ENCODE measurements around the gene ECHDC3.

ECHDC3 gene

DNA sequence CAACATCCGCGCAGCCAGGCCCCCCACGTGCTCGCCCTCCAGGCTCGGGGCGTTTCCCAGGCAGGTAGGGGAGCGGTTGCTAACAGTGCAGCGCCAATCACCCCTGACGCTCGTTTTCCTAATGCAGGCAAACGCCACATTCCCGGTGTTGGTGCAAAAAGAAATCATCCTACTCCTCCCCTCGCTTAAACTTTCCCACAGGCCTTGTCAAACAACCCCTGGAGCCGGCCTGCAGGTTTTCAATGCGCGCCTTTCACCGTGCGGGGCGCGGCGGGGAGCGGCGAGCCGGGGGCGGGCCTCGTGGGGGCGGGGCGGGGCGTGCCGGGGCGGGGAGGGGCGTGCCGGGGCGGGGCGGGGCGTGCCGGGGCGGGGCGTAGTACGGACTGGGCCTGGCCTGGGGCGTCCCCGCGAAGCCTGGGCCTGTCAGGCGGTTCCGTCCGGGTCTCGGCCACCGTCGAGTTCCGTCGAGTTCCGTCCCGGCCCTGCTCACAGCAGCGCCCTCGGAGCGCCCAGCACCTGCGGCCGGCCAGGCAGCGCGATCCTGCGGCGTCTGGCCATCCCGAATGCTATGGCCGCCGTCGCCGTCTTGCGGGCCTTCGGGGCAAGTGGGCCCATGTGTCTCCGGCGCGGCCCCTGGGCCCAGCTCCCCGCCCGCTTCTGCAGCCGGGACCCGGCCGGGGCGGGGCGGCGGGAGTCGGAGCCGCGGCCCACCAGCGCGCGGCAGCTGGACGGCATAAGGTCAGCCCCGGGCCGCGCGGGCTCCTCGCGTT lies at the start of gene ECHDC3:
ECHDC3 (plus strand) TSS at position 374 of the 770 bp plus-strand sequence; CDS start at position 569, 195 bp downstream.
- H3K27ac ChIP-seq = peak within 1 kb of the TSS; percentile 85
- TF ChIP-seq ZFX (IDR thresholded peaks at IDR 0.05) = peak; percentile 94
- TF ChIP-seq, protein P1, sequence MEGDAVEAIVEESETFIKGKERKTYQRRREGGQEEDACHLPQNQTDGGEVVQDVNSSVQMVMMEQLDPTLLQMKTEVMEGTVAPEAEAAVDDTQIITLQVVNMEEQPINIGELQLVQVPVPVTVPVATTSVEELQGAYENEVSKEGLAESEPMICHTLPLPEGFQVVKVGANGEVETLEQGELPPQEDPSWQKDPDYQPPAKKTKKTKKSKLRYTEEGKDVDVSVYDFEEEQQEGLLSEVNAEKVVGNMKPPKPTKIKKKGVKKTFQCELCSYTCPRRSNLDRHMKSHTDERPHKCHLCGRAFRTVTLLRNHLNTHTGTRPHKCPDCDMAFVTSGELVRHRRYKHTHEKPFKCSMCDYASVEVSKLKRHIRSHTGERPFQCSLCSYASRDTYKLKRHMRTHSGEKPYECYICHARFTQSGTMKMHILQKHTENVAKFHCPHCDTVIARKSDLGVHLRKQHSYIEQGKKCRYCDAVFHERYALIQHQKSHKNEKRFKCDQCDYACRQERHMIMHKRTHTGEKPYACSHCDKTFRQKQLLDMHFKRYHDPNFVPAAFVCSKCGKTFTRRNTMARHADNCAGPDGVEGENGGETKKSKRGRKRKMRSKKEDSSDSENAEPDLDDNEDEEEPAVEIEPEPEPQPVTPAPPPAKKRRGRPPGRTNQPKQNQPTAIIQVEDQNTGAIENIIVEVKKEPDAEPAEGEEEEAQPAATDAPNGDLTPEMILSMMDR (conservative IDR thresholded peaks at IDR 0.05) = no peak

DNA sequence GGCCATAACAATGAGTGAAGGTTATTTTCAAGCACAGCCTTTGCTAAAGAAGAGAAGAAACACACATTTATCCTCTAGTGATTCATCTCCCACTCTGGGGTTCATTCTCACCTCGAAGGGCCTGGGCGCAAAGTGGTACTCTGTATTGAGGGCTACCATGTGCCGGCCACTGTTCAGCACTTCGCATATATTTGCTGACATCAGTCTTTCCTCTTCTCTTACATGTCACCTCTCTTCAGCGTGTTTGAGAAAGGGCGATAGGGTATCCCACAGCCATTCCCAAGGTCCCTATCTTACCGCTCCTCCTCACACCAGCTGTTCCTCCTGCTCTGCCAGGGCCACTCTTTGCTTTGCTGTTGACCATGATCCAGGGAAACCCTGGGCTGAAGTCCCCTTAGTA lies 48.8 kb upstream of the ECHDC3 start:
- no peak overlapping the region for H3K27ac ChIP-seq
- no peak for TF ChIP-seq ZFX (IDR thresholded peaks at IDR 0.05)
- TF ChIP-seq, protein P1 (conservative IDR thresholded peaks at IDR 0.05) = no peak

DNA sequence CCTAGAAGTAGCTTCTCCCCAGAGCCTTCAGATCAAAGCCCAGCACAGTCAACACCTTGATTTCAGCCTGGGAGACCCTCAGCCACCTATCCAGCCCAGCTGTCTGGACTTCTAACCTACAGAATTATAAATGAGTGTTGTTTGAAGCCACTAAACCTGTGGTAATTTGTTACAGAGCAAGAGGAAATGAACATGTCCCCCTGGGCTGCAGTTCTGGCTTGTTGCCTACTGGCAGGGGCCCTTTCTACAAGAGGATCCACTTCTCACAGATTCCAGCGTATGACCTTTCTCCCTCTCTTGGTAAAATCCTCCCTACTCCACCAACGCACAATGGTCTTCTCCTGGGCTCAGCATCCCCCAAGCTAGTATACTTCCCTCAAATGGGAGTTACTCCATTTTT lies 46.4 kb upstream of the ECHDC3 start:
- H3K27ac ChIP-seq = no peak overlapping the region
- TF ChIP-seq ZFX (IDR thresholded peaks at IDR 0.05) = no peak
- TF ChIP-seq, protein P1 (conservative IDR thresholded peaks at IDR 0.05) = no peak

DNA sequence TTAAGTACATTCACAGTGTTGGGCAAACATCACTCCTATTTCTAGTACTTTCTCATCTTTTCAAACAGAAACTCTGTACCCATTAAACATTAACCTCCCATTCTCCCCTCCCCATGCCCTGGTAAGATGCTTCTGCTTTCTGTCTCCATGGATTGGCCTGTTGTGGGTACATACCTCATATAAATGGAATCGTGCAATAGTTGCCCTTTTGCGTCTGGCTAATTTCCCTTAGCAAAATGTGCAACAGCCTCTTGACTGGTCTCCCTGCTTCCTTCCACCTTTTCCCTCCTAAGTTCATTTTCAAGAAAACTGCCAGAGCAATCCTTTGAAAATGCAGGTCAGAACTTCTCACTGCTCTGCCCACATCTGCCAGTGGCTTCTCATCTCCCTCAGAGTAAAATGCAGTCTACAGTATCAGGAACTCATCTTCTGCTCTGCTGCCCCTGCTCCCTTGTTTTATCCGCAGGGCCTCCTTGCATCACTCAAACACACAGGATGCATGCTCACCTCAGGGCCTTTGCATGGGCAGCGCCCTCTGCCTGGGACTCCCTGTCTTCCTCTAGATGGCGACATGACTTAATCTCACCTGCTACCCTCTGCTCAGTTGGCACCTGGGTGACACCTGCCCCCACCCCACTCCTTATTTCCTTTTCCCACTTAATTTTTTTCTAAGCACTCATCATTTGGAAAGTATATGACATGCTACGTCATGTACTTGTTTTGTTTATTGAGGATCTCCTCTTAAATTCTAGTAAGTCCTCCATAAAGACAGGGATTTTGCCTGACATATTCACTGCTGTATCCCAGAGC lies 44.3 kb upstream of the ECHDC3 start:
- no peak for TF ChIP-seq ZFX (IDR thresholded peaks at IDR 0.05)
- TF ChIP-seq, protein P1 (conservative IDR thresholded peaks at IDR 0.05) = peak; percentile 21
- H3K27ac ChIP-seq = no peak overlapping the region

DNA sequence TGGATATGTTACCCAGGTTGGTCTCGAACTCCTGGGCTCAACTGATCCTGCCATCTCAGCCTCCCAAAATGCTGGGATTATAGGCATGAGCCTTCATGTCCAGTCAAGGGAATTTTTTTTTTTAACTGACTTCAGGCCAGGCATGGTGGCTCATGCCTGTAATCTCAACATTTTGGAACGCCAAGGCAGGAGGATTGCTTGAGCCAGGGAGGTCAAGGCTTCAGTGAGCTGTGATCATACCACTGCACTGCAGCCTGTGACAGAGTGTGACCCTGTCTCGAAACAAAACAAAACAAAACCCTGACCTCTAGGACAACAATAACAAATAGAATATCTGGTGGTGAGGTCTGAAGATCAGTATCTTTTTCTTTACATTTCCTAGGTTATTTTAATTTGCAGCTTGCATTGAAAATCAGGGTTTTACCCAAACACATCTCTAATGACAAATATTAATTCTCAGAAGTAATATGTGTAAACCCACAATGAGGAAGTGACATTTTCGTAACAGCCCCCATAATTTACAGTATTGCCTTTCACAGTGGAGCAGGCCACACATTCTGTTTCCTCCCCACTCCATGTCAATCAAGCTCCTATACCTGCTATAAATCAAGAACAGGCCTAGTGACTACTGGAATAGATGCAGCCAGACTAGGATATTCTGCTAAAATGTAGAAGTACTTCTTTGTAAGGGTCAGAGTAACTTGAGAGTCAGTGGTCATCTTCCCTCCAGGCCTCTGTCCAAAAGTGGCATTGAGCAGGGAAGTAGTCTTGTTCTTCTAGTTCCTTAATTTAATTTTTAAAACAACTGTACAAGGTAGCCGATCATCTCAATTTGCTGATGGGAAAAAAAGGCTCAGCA lies 43.3 kb upstream of the ECHDC3 start:
- no peak overlapping the region for H3K27ac ChIP-seq
- TF ChIP-seq ZFX (IDR thresholded peaks at IDR 0.05) = no peak
- TF ChIP-seq, protein P1 (conservative IDR thresholded peaks at IDR 0.05) = no peak

DNA sequence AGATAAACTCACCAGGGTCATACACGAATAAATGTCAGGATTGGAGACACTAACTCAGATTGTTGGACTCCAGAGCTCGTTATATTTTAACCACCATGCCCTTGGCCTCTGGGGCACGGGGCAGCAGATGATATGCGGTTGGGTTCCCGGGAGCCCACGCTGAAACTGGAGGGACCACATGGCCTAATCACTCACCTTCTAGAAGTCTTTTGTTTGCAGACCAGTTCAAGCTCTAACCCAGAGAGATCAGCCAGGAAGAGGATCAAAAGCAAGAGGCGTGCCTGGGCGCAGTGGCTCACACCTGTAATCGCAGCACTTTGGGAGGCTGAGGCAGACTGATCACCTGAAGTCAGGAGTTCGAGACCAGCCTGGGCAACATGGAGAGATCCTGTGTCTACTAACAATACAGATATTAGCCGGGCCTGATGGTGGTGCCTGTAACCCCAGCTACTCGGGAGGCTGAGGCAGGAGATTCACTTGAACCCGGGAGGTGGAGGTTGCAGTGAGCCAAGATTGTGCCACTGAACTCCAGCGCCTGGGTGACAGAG lies 42.6 kb upstream of the ECHDC3 start:
- H3K27ac ChIP-seq = no peak overlapping the region
- TF ChIP-seq, protein P1 (conservative IDR thresholded peaks at IDR 0.05) = no peak
- TF ChIP-seq ZFX (IDR thresholded peaks at IDR 0.05) = no peak
